HCT116 (cell line): ENCODE measurements around the gene TBATA. TPM values are rescaled to one million over a fixed set of nuclear protein-coding genes. Genes with fewer than 3 reads are reported as not detected.

Experiments
- ATAC-seq: fragments of 200-7000 bp; cut with Tn5 transposase; 2 replicates; pipeline ENCODE4 v1.9.1; 2020; ENCODE audit warnings: mild to moderate bottlenecking, moderate library complexity
- BruUV-seq: library from RNA; stranded (reverse); fragments of 400-500 nt; replicated peaks from 2 replicates; lab custom pipeline; 2021; lab: Mats Ljungman, UMichigan
- CTCF ChIA-PET: fragments of 300-600 bp; sonication (Branson Sonifier 250); formaldehyde crosslinking; loops from one replicate; lab custom pipeline; 2021; ENCODE audit warnings: antibody characterized with exemption; lab: Charles Lee
- POLR2A ChIA-PET: fragments of 300-600, 350-600 bp; sonication (Branson Sonifier 250); formaldehyde crosslinking; loops from one replicate; lab custom pipeline; 2021; ENCODE audit warnings: antibody characterized with exemption; lab: Charles Lee
- RAD21 ChIA-PET, 2 experiments: fragments of 300-600 bp; sonication (Branson Sonifier 250); formaldehyde crosslinking; loops; one replicate each; lab custom pipeline; 2023; ENCODE audit warnings: low total read pairs in 2 of 2; ENCODE audit not compliant: uncharacterized antibody in 2 of 2, unreplicated experiment in 2 of 2, low non-redundant PET in 1 of 2; lab: Charles Lee
- DNase-seq: peaks from one replicate; pipeline ENCODE4 v3.0.0-alpha.2; 2010; ENCODE audit warnings: low read depth, low spot score
- H2AFZ ChIP-seq: fragments of 200-600 bp; shearing (Covaris generic), sonication (generic); 2 replicates; pipeline ENCODE4 v1.6.1; 2017; ENCODE audit warnings: low read depth, mixed run types, mixed read lengths, antibody characterized with exemption, low read length; ENCODE audit not compliant: poor library complexity, severe bottlenecking
- H3K27ac ChIP-seq: 2 replicates; pipeline ENCODE4 v1.5.1; 2012; ENCODE audit warnings: low read depth, low read length
- H3K27me3 ChIP-seq: fragments of 200-600 bp; sonication (generic); 2 replicates; pipeline ENCODE4 v1.6.1; 2016; ENCODE audit warnings: mixed run types, low read length, mixed read lengths; ENCODE audit not compliant: insufficient read depth
- H3K36me3 ChIP-seq, 2 experiments: fragments of 200-500 bp in 1 of 2; fragments of 200-600 bp in 1 of 2; sonication (Bioruptor generic) in 1 of 2; sonication (generic) in 1 of 2; 2 replicates each; pipeline versions ENCODE4 v1.5.1 to v1.6.1; 2014 to 2016; ENCODE audit warnings: low read length in 2 of 2, inconsistent platforms in 1 of 2, mixed read lengths in 1 of 2, mixed run types in 1 of 2; ENCODE audit not compliant: insufficient read depth in 2 of 2, control insufficient read depth in 1 of 2
- H3K4me1 ChIP-seq, 2 experiments: fragments of 200-600 bp in 1 of 2; sonication (generic) in 1 of 2; 2 replicates each; pipeline versions ENCODE4 v1.5.1 to v1.6.1; 2012 to 2017; ENCODE audit warnings: low read length in 2 of 2, inconsistent platforms in 1 of 2, mild to moderate bottlenecking in 1 of 2, mixed read lengths in 1 of 2, mixed run types in 1 of 2, moderate library complexity in 1 of 2; ENCODE audit not compliant: insufficient read depth in 2 of 2, control insufficient read depth in 1 of 2
- H3K4me2 ChIP-seq: fragments of 200-600 bp; sonication (generic); 2 replicates; pipeline ENCODE4 v1.6.1; 2017; ENCODE audit warnings: mixed run types, low read length, mixed read lengths
- H3K4me3 ChIP-seq, 2 experiments: fragments of 200-600 bp in 1 of 2; sonication (generic) in 1 of 2; replicated peaks in 1 of 2; 2 replicates each; pipeline ENCODE4 v1.5.1; 2011 to 2016; ENCODE audit warnings: low read length in 2 of 2, control low read depth in 1 of 2, low read depth in 1 of 2, mild to moderate bottlenecking in 1 of 2, mixed read lengths in 1 of 2, mixed run types in 1 of 2
- H3K79me2 ChIP-seq: fragments of 200-600 bp; sonication (generic); 2 replicates; pipeline ENCODE4 v1.6.1; 2017; ENCODE audit warnings: mild to moderate bottlenecking, mixed run types, low read length, moderate library complexity, mixed read lengths; ENCODE audit not compliant: insufficient read depth
- H3K9ac ChIP-seq: fragments of 200-600 bp; sonication (generic); 2 replicates; pipeline ENCODE4 v1.6.1; 2016; ENCODE audit warnings: low read length, mixed read lengths
- H3K9me2 ChIP-seq: fragments of 200-600 bp; sonication (generic), shearing (Covaris generic); 2 replicates; pipeline ENCODE4 v1.6.1; 2017; ENCODE audit warnings: mixed run types, mild to moderate bottlenecking, moderate library complexity; ENCODE audit not compliant: insufficient read depth
- H3K9me3 ChIP-seq, 2 experiments: fragments of 200-500 bp in 1 of 2; fragments of 200-600 bp in 1 of 2; sonication (Bioruptor generic) in 1 of 2; sonication (generic) in 1 of 2; 2 replicates each; pipeline ENCODE4 v1.6.1; 2014 to 2017; ENCODE audit warnings: low read length in 2 of 2, mixed read lengths in 2 of 2, inconsistent platforms in 1 of 2, low read depth in 1 of 2, mild to moderate bottlenecking in 1 of 2, mixed run types in 1 of 2, moderate library complexity in 1 of 2; ENCODE audit not compliant: control insufficient read depth in 1 of 2, insufficient read depth in 1 of 2
- H4K20me1 ChIP-seq: fragments of 200-600 bp; sonication (generic), shearing (Covaris generic); 2 replicates; pipeline ENCODE4 v1.6.1; 2017; ENCODE audit warnings: mixed run types, mild to moderate bottlenecking, moderate library complexity; ENCODE audit not compliant: insufficient read depth
- ATF3 ChIP-seq: IDR thresholded peaks from 2 replicates; pipeline ENCODE4 v1.6.1; 2012
- CBX3 ChIP-seq: IDR thresholded peaks from 2 replicates; pipeline ENCODE4 v1.6.1; 2012; ENCODE audit warnings: low read depth
- CEBPB ChIP-seq: IDR thresholded peaks from 2 replicates; pipeline ENCODE4 v1.6.1; 2012; ENCODE audit warnings: low read depth
- EGR1 ChIP-seq: IDR thresholded peaks from 2 replicates; pipeline ENCODE4 v1.6.1; 2012; ENCODE audit warnings: low read depth
- ELF1 ChIP-seq: IDR thresholded peaks from 2 replicates; pipeline ENCODE4 v1.6.1; 2012; ENCODE audit warnings: low read depth, borderline replicate concordance
- EZH2phosphoT487 ChIP-seq: fragments of 200-600 bp; IDR thresholded peaks from 2 replicates; pipeline ENCODE4 v1.6.1; 2018; ENCODE audit warnings: antibody characterized with exemption, borderline replicate concordance
- POLR2A ChIP-seq: IDR thresholded peaks from 2 replicates; pipeline ENCODE4 v1.7.0; 2011; ENCODE audit warnings: borderline replicate concordance; ENCODE audit not compliant: insufficient read depth, insufficient read length; ENCODE audit errors: extremely low read depth
- POLR2AphosphoS5 ChIP-seq: IDR thresholded peaks from 2 replicates; pipeline ENCODE4 v1.6.1; 2011; ENCODE audit warnings: mild to moderate bottlenecking, low read depth, low read length, moderate library complexity
- RAD21 ChIP-seq: IDR thresholded peaks from 2 replicates; pipeline ENCODE4 v1.6.1; 2012; ENCODE audit warnings: low read depth, mild to moderate bottlenecking
- REST ChIP-seq: IDR thresholded peaks from 2 replicates; pipeline ENCODE4 v1.6.1; 2012; ENCODE audit warnings: low read depth
- SIN3A ChIP-seq: IDR thresholded peaks from 2 replicates; pipeline ENCODE4 v1.6.1; 2012; ENCODE audit warnings: low read depth
- SP1 ChIP-seq: IDR thresholded peaks from 2 replicates; pipeline ENCODE4 v1.6.1; 2012; ENCODE audit warnings: low read depth
- SRF ChIP-seq: IDR thresholded peaks from 2 replicates; pipeline ENCODE4 v1.6.1; 2012; ENCODE audit warnings: low read depth
- TCF7L2 ChIP-seq: IDR thresholded peaks from 2 replicates; pipeline ENCODE4 v1.7.0; 2011; ENCODE audit warnings: borderline replicate concordance, inconsistent platforms; ENCODE audit not compliant: insufficient read depth, insufficient read length; ENCODE audit errors: extremely low read depth
- YY1 ChIP-seq: IDR thresholded peaks from 2 replicates; pipeline ENCODE4 v1.6.1; 2011; ENCODE audit warnings: low read length, low read depth, moderate library complexity, mild to moderate bottlenecking; ENCODE audit not compliant: insufficient replicate concordance; ENCODE audit errors: extremely low read depth
- ZBTB33 ChIP-seq: IDR thresholded peaks from 2 replicates; pipeline ENCODE4 v1.6.1; 2011; ENCODE audit warnings: mild to moderate bottlenecking, low read length, moderate library complexity; ENCODE audit not compliant: insufficient replicate concordance; ENCODE audit errors: extremely low read depth
- intact Hi-C: fragments of 100-400 bp; cut with micrococcal nuclease; formaldehyde crosslinking; loops from 2 replicates; pipeline ENCODE4 v1.10.0; 2022
- total RNA-seq: library from RNA; stranded (reverse); gene quantifications from one replicate; pipeline ENCODE4 v1.2.1, GENCODE V29; 2021; ENCODE audit not compliant: unreplicated experiment

TBATA gene
- total RNA-seq, 1 experiment from 2014 or later, result not detected

GRCh38 chr10:70751356-70751755, 33.8 kb downstream of the TBATA start:
- ATAC-seq, result no peak
- Histone ChIP-seq H4K20me1 (no peaks in the 10 kb centered on the region), H3K4me3 (no peak overlapping the region), H2AFZ (no peak overlapping the region), H3K79me2 (no peaks in the 10 kb centered on the region), H3K9me2 (no peaks in the 10 kb centered on the region), H3K9ac (no peak overlapping the region), H3K4me2 (no peak overlapping the region), H3K36me3 (peaks cover 0 to 2% of the 10 kb centered on the region in 2 experiments; a peak in 2 of 4 replicates), H3K27ac (no peak overlapping the region), H3K9me3 (no peaks in the 10 kb centered on the region)
- DNase-seq, result no peak
- POLR2A ChIA-PET, result no interaction called here
- CTCF ChIA-PET, result no interaction called here
- RAD21 ChIA-PET, result no interaction called here
- intact Hi-C loops, result no loop called here
- TF ChIP-seq CBX3 (no peak), SP1 (no peak), YY1 (no peak), EGR1 (no peak), POLR2A (no peak), RAD21 (no peak), SRF (no peak), SIN3A (no peak), TCF7L2 (no peak), POLR2AphosphoS5 (no peak), EZH2phosphoT487 (no peak), ELF1 (no peak), REST (no peak), CEBPB (no peak), ZBTB33 (no peak), ATF3 (no peak)
- TF ChIP-seq, all 23 proteins: peak for 0
- peaks cover 10 to 26% of the 10 kb centered on the region in 2 experiments for H3K4me1 ChIP-seq
- no peaks in the 10 kb centered on the region for H3K27me3 ChIP-seq
- BruUV-seq, result no TSS peak
